GM20431 (cell line): ENCODE results near the gene UQCR11.

Experiments
- in situ Hi-C: fragments of 300-500 bp; cut with MseI, MboI; formaldehyde crosslinking; loops from one replicate; pipeline ENCODE4 v1.15.0; 2020; ENCODE audit warnings: low sequenced_read_pairs; ENCODE audit not compliant: unreplicated experiment

Gene UQCR11

GRCh38 chr19:1592755-1593500 lies 12.3 kb downstream of the UQCR11 start, which contains the start of gene MBD3:
TSS of gene MBD3 (minus strand) at chr19:1592865. CDS start at chr19:1592631, 234 bp downstream.
- in situ Hi-C loops = no loop called here

- in situ Hi-C loops = no loop called here
These were observed 13.1 kb downstream of the UQCR11 start for GRCh38 chr19:1592024-1592754.

GRCh38 chr19:1591421-1592023 lies 13.7 kb downstream of the UQCR11 start:
- in situ Hi-C loops = no loop called here

- in situ Hi-C loops = no loop called here
These were observed 14.4 kb downstream of the UQCR11 start for GRCh38 chr19:1590641-1591397.

- in situ Hi-C loops = no loop called here
These were observed 17.4 kb downstream of the UQCR11 start for GRCh38 chr19:1587872-1588271.

GRCh38 chr19:1585243-1585580 lies 20.1 kb downstream of the UQCR11 start:
- in situ Hi-C loops = no loop called here

- in situ Hi-C loops = no loop called here
These were observed 20.6 kb downstream of the UQCR11 start for GRCh38 chr19:1584500-1585242.

- in situ Hi-C loops = no loop called here
These were observed 23.1 kb downstream of the UQCR11 start for GRCh38 chr19:1582201-1582600.

GRCh38 chr19:1580957-1581356 lies 24.3 kb downstream of the UQCR11 start:
- in situ Hi-C loops = no loop called here

- in situ Hi-C loops = no loop called here
These were observed 24.9 kb downstream of the UQCR11 start for GRCh38 chr19:1580382-1580781.

- in situ Hi-C loops = no loop called here
These were observed 26.0 kb downstream of the UQCR11 start for GRCh38 chr19:1579222-1579621.

- in situ Hi-C loops = no loop called here
These were observed 27.2 kb downstream of the UQCR11 start for GRCh38 chr19:1577929-1578618.

- in situ Hi-C loops = no loop called here
These were observed 28.0 kb downstream of the UQCR11 start for GRCh38 chr19:1577090-1577928.

GRCh38 chr19:1576242-1577089 lies 28.8 kb downstream of the UQCR11 start:
- in situ Hi-C loops = no loop called here

GRCh38 chr19:1575323-1576241 lies 29.7 kb downstream of the UQCR11 start:
- in situ Hi-C loops = no loop called here

- in situ Hi-C loops = no loop called here
These were observed 30.7 kb downstream of the UQCR11 start for GRCh38 chr19:1574354-1575136.
